CD14-positive monocyte (primary cell): ENCODE measurements around the gene HPSE2. TPM values are rescaled to one million over a fixed set of nuclear protein-coding genes. Genes with fewer than 3 reads are reported as not detected.

Experiments used
- DNase-seq, 3 donors: peaks; one replicate each; pipeline ENCODE4 v3.0.0-alpha.2; 2011 to 2022
- H2AFZ ChIP-seq: 2 replicates; pipeline ENCODE4 v1.6.0; 2012; ENCODE audit warnings: mild to moderate bottlenecking, low read depth, low read length, inconsistent platforms; ENCODE audit not compliant: insufficient read depth, poor library complexity, severe bottlenecking
- H3K27ac ChIP-seq, 2 donors: 1 replicate in 1 of 2; 2 replicates in 1 of 2; pipeline ENCODE4 v1.5.1; 2012 to 2013; ENCODE audit warnings: low read length in 2 of 2, control low read depth in 1 of 2, inconsistent platforms in 1 of 2, low read depth in 1 of 2, mild to moderate bottlenecking in 1 of 2
- H3K27me3 ChIP-seq, 2 donors: one replicate each; pipeline versions ENCODE4 v1.6.0 to v1.6.1; 2011 to 2013; ENCODE audit warnings: low read length in 2 of 2; ENCODE audit not compliant: control insufficient read depth in 2 of 2, insufficient read depth in 2 of 2
- H3K36me3 ChIP-seq, 2 donors: replicated peaks in 1 of 2; 1 replicate in 1 of 2; 2 replicates in 1 of 2; pipeline versions ENCODE4 v1.5.1 to v1.6.1; 2012 to 2013; ENCODE audit warnings: low read length in 2 of 2, control low read depth in 1 of 2, inconsistent platforms in 1 of 2, mild to moderate bottlenecking in 1 of 2; ENCODE audit not compliant: insufficient read depth in 2 of 2, control insufficient read depth in 1 of 2
- H3K4me1 ChIP-seq, 2 donors: 1 replicate in 1 of 2; 2 replicates in 1 of 2; pipeline versions ENCODE4 v1.5.1 to v1.6.1; 2012 to 2013; ENCODE audit warnings: low read length in 2 of 2, control low read depth in 1 of 2, inconsistent platforms in 1 of 2, mild to moderate bottlenecking in 1 of 2, moderate library complexity in 1 of 2; ENCODE audit not compliant: insufficient read depth in 2 of 2, control insufficient read depth in 1 of 2
- H3K4me2 ChIP-seq: replicated peaks from 2 replicates; pipeline ENCODE3; 2012; ENCODE audit warnings: low read length, moderate library complexity, mild to moderate bottlenecking; ENCODE audit not compliant: poor library complexity, severe bottlenecking; ENCODE audit errors: extremely low read depth
- H3K4me3 ChIP-seq, 3 experiments: fragments of 200-600 bp in 1 of 3; sonication (generic) in 1 of 3; replicated peaks in 1 of 3; 1 replicate in 2 of 3; 2 replicates in 1 of 3; pipeline ENCODE4 v1.5.1; 2011 to 2013; ENCODE audit warnings: low read length in 3 of 3, mild to moderate bottlenecking in 3 of 3, control low read depth in 2 of 3, low read depth in 2 of 3, inconsistent platforms in 1 of 3, moderate library complexity in 1 of 3
- H3K79me2 ChIP-seq: 2 replicates; pipeline ENCODE4 v1.6.0; 2012; ENCODE audit warnings: mild to moderate bottlenecking, control low read depth, inconsistent platforms, low read length, moderate library complexity; ENCODE audit not compliant: insufficient read depth
- H3K9ac ChIP-seq: 2 replicates; pipeline ENCODE4 v1.6.0; 2017; ENCODE audit warnings: low read length, mild to moderate bottlenecking; ENCODE audit not compliant: insufficient read depth, poor library complexity, severe bottlenecking
- H3K9me3 ChIP-seq, 2 donors: replicated peaks in 1 of 2; 1 replicate in 1 of 2; 2 replicates in 1 of 2; pipeline versions ENCODE4 v1.5.1 to v1.6.1; 2012 to 2013; ENCODE audit warnings: low read length in 2 of 2, control low read depth in 1 of 2; ENCODE audit not compliant: control insufficient read depth in 1 of 2, insufficient read depth in 1 of 2
- H4K20me1 ChIP-seq: 2 replicates; pipeline ENCODE4 v1.6.0; 2012; ENCODE audit warnings: mild to moderate bottlenecking, low read length, control low read depth, moderate library complexity; ENCODE audit not compliant: insufficient read depth
- H3K27ac Mint-ChIP-seq, 7 donors: one replicate each; pipeline ENCODE4 v1.8.0; 2020; ENCODE audit warnings: mild to moderate bottlenecking in 7 of 7, mixed read lengths in 7 of 7, moderate library complexity in 6 of 7, inconsistent platforms in 2 of 7
- H3K27me3 Mint-ChIP-seq, 3 donors: one replicate each; pipeline ENCODE4 v1.8.0; 2021 to 2022; ENCODE audit warnings: low read depth in 3 of 3, mild to moderate bottlenecking in 3 of 3, mixed read lengths in 3 of 3, moderate library complexity in 3 of 3, inconsistent platforms in 1 of 3
- H3K36me3 Mint-ChIP-seq, 2 donors: one replicate each; pipeline ENCODE4 v1.8.0; 2020; ENCODE audit warnings: mixed read lengths in 2 of 2, inconsistent platforms in 1 of 2, mild to moderate bottlenecking in 1 of 2
- H3K4me1 Mint-ChIP-seq: one replicate; pipeline ENCODE4 v1.8.0; 2020; ENCODE audit warnings: mild to moderate bottlenecking, mixed read lengths
- H3K4me3 Mint-ChIP-seq, 2 donors: one replicate each; pipeline ENCODE4 v1.8.0; 2020; ENCODE audit warnings: mild to moderate bottlenecking in 2 of 2, mixed read lengths in 2 of 2, moderate library complexity in 1 of 2
- H3K9me3 Mint-ChIP-seq, 7 donors: one replicate each; pipeline ENCODE4 v1.8.0; 2020 to 2022; ENCODE audit warnings: mixed read lengths in 7 of 7, mild to moderate bottlenecking in 6 of 7, moderate library complexity in 6 of 7, inconsistent platforms in 2 of 7
- CTCF ChIP-seq: fragments of 200-600 bp; IDR thresholded peaks from one replicate; pipeline ENCODE4 v1.8.0; 2022; ENCODE audit warnings: antibody characterized with exemption, mild to moderate bottlenecking
- WGBS: methylation state at CpG from one replicate; pipeline ENCODE4 v1.1.5; 2013; ENCODE audit warnings: missing lambda C conversion rate; ENCODE audit not compliant: insufficient coverage; 5-methylcytosine and 5-hydroxymethylcytosine counted together
- intact Hi-C, 2 donors: fragments of 100-400 bp; cut with micrococcal nuclease; formaldehyde crosslinking; loops; one replicate each; pipeline versions ENCODE4 v1.15.0 to v1.15.1; 2023
- polyA plus RNA-seq, 3 donors: library from polyadenylated mRNA; depleted of rRNA in 1 of 3; unstranded in 2 of 3; stranded (reverse) in 1 of 3; fragments of 300-500 nt in 2 of 3; fragments of >200 nt in 1 of 3; fragmentation: Illumina TruSeq in 2 of 3; gene quantifications; 1 replicate in 2 of 3; 2 replicates in 1 of 3; pipeline ENCODE4 v1.2.3, GENCODE V29; 2012 to 2021

HPSE2 gene
- polyA plus RNA-seq, 3 donors, result not detected

GRCh38 chr10:98416606-98417388 is 818.9 kb downstream of the HPSE2 start:
- intact Hi-C loops, result no loop called here
- H3K9me3 ChIP-seq, result no peaks in the 10 kb centered on the region
- Mint-ChIP-seq H3K27ac (peak overlapping the region in 2 of 7 donors; percentile 26 to 62), H3K27me3 (peaks cover 0 to 2% (median 1%) of the 10 kb centered on the region in 3 donors), H3K4me1 (peaks cover 19% of the 10 kb centered on the region), H3K36me3 (peaks cover 42 to 63% of the 10 kb centered on the region in 2 donors), H3K9me3 (no peaks in the 10 kb centered on the region), H3K4me3 (no peak overlapping the region)
- H3K27ac ChIP-seq, result no peak overlapping the region
- H3K9ac ChIP-seq, result no peak overlapping the region
- no peaks in the 10 kb centered on the region for H4K20me1 ChIP-seq
- no peak overlapping the region for H2AFZ ChIP-seq
- TF ChIP-seq CTCF, result no peak
- no peak overlapping the region for H3K4me2 ChIP-seq
- H3K36me3 ChIP-seq, result peaks cover 51 to 55% of the 10 kb centered on the region in 2 donors
- DNase-seq, result no peak
- no peaks in the 10 kb centered on the region for H3K79me2 ChIP-seq
- H3K4me3 ChIP-seq, result no peak overlapping the region
- WGBS, result 94% methylated on average over 12 of the region's 18 CpGs
- H3K4me1 ChIP-seq, result peaks cover 12 to 16% of the 10 kb centered on the region in 2 donors
- H3K27me3 ChIP-seq, result no peaks in the 10 kb centered on the region

GRCh38 chr10:98415731-98416119 is 819.9 kb downstream of the HPSE2 start:
- H3K4me1 Mint-ChIP-seq, result peaks cover 19% of the 10 kb centered on the region
- no peak overlapping the region for H3K27ac ChIP-seq

More at GRCh38 chr10:98415731-98416119, 819.9 kb downstream of the HPSE2 start:
- no peak for DNase-seq
- Histone ChIP-seq H4K20me1 (no peaks in the 10 kb centered on the region), H3K4me3 (no peak overlapping the region), H3K4me1 (peaks cover 12 to 16% of the 10 kb centered on the region in 2 donors), H3K9me3 (no peaks in the 10 kb centered on the region), H3K4me2 (no peak overlapping the region), H3K79me2 (no peaks in the 10 kb centered on the region), H3K36me3 (peaks cover 42 to 44% of the 10 kb centered on the region in 2 donors), H3K27me3 (no peaks in the 10 kb centered on the region), H2AFZ (no peak overlapping the region), H3K9ac (no peak overlapping the region)
- H3K27ac Mint-ChIP-seq, result peak overlapping the region in 1 of 7 donors; percentile 57
- WGBS, result 60% methylated on average over 1 of the region's 8 CpGs
- peaks cover 33 to 52% of the 10 kb centered on the region in 2 donors for H3K36me3 Mint-ChIP-seq
- H3K4me3 Mint-ChIP-seq, result no peak overlapping the region
- H3K9me3 Mint-ChIP-seq, result no peaks in the 10 kb centered on the region
- intact Hi-C loops, result no loop called here
- no peak for TF ChIP-seq CTCF
- H3K27me3 Mint-ChIP-seq, result peaks cover 0 to 2% (median 1%) of the 10 kb centered on the region in 3 donors
